ENCODE data around the gene PPARGC1A.

GRCh38 chr4:23881052-23881501 is 8.8 kb downstream of the PPARGC1A start:
- TF ChIP-seq CTCF (IDR thresholded peaks at IDR 0.05; ENCODE audit: extremely low read depth in 1 of 2, insufficient read depth in 1 of 2, low read depth in 1 of 2, low read length in 2 of 2) (no peak), POLR2A (IDR thresholded peaks at IDR 0.05; ENCODE audit: low read depth, low read length) (no peak)
